Muscle of leg (tissue), 9 donors: ENCODE measurements around the gene HOTAIR. TPM values are rescaled to one million over a fixed set of nuclear protein-coding genes. Genes with fewer than 3 reads are reported as not detected.

Experiments
- polyA plus RNA-seq, 8 donors: library from polyadenylated mRNA; unstranded; fragments of 120-200 nt; gene quantifications; one replicate each; pipeline versions ENCODE4 v1.2.1 to v1.2.3, GENCODE V29; 2013; ENCODE audit warnings: inconsistent platforms in 1 of 8, low replicate concordance in 1 of 8; ENCODE audit not compliant: insufficient read length in 8 of 8, insufficient read depth in 1 of 8
- total RNA-seq: library from RNA; stranded (reverse); fragments of 120-200 nt; gene quantifications from one replicate; pipeline ENCODE4 v1.2.4, GENCODE V29; 2013

HOTAIR gene
- total and polyA plus RNA-seq, 9 donors: 1.8 to 13.2 (median 3.2) TPM

Other genes starting within 250 kb of the HOTAIR start
- 96.6 TPM for gene CALCOCO1, start 247.5 kb downstream of the HOTAIR start, total RNA-seq
- 10 to 100 TPM; 65.9 to 85.7 (median 77.3) TPM for gene CALCOCO1, start 247.5 kb downstream of the HOTAIR start, polyA plus RNA-seq
- not detected for gene CISTR, start 223.0 kb downstream of the HOTAIR start, total RNA-seq
- gene CISTR, start 223.0 kb downstream of the HOTAIR start, polyA plus RNA-seq: not detected
- 0.04 TPM for gene HOXC13, start 36.1 kb downstream of the HOTAIR start, total RNA-seq
- under 1 TPM in 3 of 8 donors, not detected in 5; 0.05 to 0.45 (median 0.08) TPM for gene HOXC13, start 36.1 kb downstream of the HOTAIR start, polyA plus RNA-seq
- not detected for gene HOXC12, start 20.1 kb downstream of the HOTAIR start, total RNA-seq
- under 1 TPM in 7 of 8 donors, not detected in 1; 0.06 to 0.30 (median 0.08) TPM for gene HOXC12, start 20.1 kb downstream of the HOTAIR start, polyA plus RNA-seq
- gene HOXC11, start 1.8 kb downstream of the HOTAIR start, total RNA-seq: 2.9 TPM
- 1 to 10 TPM; 6.6 to 9.3 (median 7.6) TPM for gene HOXC11, start 1.8 kb downstream of the HOTAIR start, polyA plus RNA-seq
- gene HOXC10, start 10.2 kb upstream of the HOTAIR start, total RNA-seq: 7.6 TPM
- 10 to 100 TPM; 43.8 to 57.7 (median 49.5) TPM for gene HOXC10, start 10.2 kb upstream of the HOTAIR start, polyA plus RNA-seq
- gene HOXC9, start 25.2 kb upstream of the HOTAIR start, total RNA-seq: 12.6 TPM
- 10 to 100 TPM; 14.3 to 19.2 (median 16.1) TPM for gene HOXC9, start 25.2 kb upstream of the HOTAIR start, polyA plus RNA-seq
- 1.6 TPM for gene HOXC8, start 34.0 kb upstream of the HOTAIR start, total RNA-seq
- gene HOXC8, start 34.0 kb upstream of the HOTAIR start, polyA plus RNA-seq: 1 to 10 TPM; 3.8 to 7.9 (median 5.6) TPM
- 4.1 TPM for gene HOXC6, start 53.5 kb upstream of the HOTAIR start, total RNA-seq
- 10 to 100 TPM; 11.5 to 22.5 (median 16.0) TPM for gene HOXC6, start 53.5 kb upstream of the HOTAIR start, polyA plus RNA-seq
- 1.1 TPM for gene HOXC5, start 58.1 kb upstream of the HOTAIR start, total RNA-seq
- 1 to 10 TPM in 4 of 8 donors, under 1 TPM in 4; 0.54 to 1.6 (median 1.0) TPM for gene HOXC5, start 58.1 kb upstream of the HOTAIR start, polyA plus RNA-seq
- gene HOXC4, start 78.9 kb upstream of the HOTAIR start, total RNA-seq: 10.1 TPM
- gene HOXC4, start 78.9 kb upstream of the HOTAIR start, polyA plus RNA-seq: 10 to 100 TPM; 16.2 to 29.6 (median 21.8) TPM
- 27.4 TPM for gene SMUG1, start 214.0 kb upstream of the HOTAIR start, total RNA-seq
- 10 to 100 TPM; 20.5 to 27.8 (median 23.2) TPM for gene SMUG1, start 214.0 kb upstream of the HOTAIR start, polyA plus RNA-seq